H1 (cell line): ENCODE measurements around the gene GRM5. TPM values are rescaled to one million over a fixed set of nuclear protein-coding genes. Genes with fewer than 3 reads are reported as not detected.

Experiments
- CTCF ChIA-PET: fragments of 300-600 bp; sonication (Branson Sonifier 250); formaldehyde crosslinking; loops from one replicate; lab custom pipeline; 2021; ENCODE audit not compliant: partially characterized antibody; lab: Charles Lee
- POLR2A ChIA-PET: fragments of 300-600 bp; sonication (Branson Sonifier 250); formaldehyde crosslinking; loops from one replicate; lab custom pipeline; 2021; ENCODE audit warnings: inconsistent platforms; ENCODE audit not compliant: partially characterized antibody; lab: Charles Lee
- DNase-seq, 2 experiments: peaks; one replicate each; pipeline versions ENCODE4 v3.0.0 to v3.0.0-alpha.2; 2010 to 2022; ENCODE audit warnings: low spot score in 2 of 2, low read depth in 1 of 2, mixed read lengths in 1 of 2
- FAIRE-seq: peaks from 2 replicates; lab custom pipeline; 2011; peaks lifted over from hg19 to GRCh38; lab: Jason Lieb, UNC
- H2AFZ ChIP-seq: 2 replicates; pipeline ENCODE4 v1.8.1; 2012; ENCODE audit warnings: low read length, inconsistent platforms
- H2AK5ac ChIP-seq: 2 replicates; pipeline ENCODE4 v1.6.1; 2013; ENCODE audit warnings: low read depth, low read length
- H2BK120ac ChIP-seq: replicated peaks from 2 replicates; pipeline ENCODE3; 2013; ENCODE audit warnings: low read depth, low read length, inconsistent platforms
- H2BK12ac ChIP-seq: 2 replicates; pipeline ENCODE4 v1.6.1; 2013; ENCODE audit warnings: low read depth, low read length
- H2BK15ac ChIP-seq: 2 replicates; pipeline ENCODE4 v1.6.1; 2013; ENCODE audit warnings: low read length
- H2BK20ac ChIP-seq: 2 replicates; pipeline ENCODE4 v1.6.1; 2013; ENCODE audit warnings: low read length
- H2BK5ac ChIP-seq: 2 replicates; pipeline ENCODE4 v1.6.1; 2013; ENCODE audit warnings: low read depth, low read length
- H3K14ac ChIP-seq: 2 replicates; pipeline ENCODE4 v1.6.1; 2013; ENCODE audit warnings: inconsistent platforms; ENCODE audit not compliant: insufficient read length
- H3K18ac ChIP-seq: 2 replicates; pipeline ENCODE4 v1.6.1; 2013; ENCODE audit warnings: low read length; ENCODE audit errors: extremely low read depth
- H3K23ac ChIP-seq: 2 replicates; pipeline ENCODE4 v1.6.1; 2013; ENCODE audit warnings: inconsistent platforms; ENCODE audit not compliant: insufficient read length
- H3K23me2 ChIP-seq: 2 replicates; pipeline ENCODE4 v1.6.1; 2013; ENCODE audit warnings: low read depth, low read length
- H3K27ac ChIP-seq: 2 replicates; pipeline ENCODE4 v1.6.1; 2011; ENCODE audit warnings: low read depth, low read length, inconsistent platforms
- H3K27me3 ChIP-seq, 4 experiments: replicated peaks in 1 of 4; 1 replicate in 1 of 4; 2 replicates in 3 of 4; pipeline versions ENCODE4 v1.6.1 to v1.8.1; 2011 to 2013; ENCODE audit warnings: low read length in 3 of 4, mild to moderate bottlenecking in 3 of 4, inconsistent platforms in 2 of 4, mixed read lengths in 2 of 4, moderate library complexity in 1 of 4; ENCODE audit not compliant: control insufficient read depth in 3 of 4, insufficient read depth in 3 of 4; ENCODE audit errors: extremely low read depth in 1 of 4
- H3K36me3 ChIP-seq, 4 experiments: 2 replicates each; pipeline versions ENCODE4 v1.6.1 to v1.8.1; 2011 to 2013; ENCODE audit warnings: mild to moderate bottlenecking in 4 of 4, low read length in 3 of 4, moderate library complexity in 2 of 4, control low read depth in 1 of 4, inconsistent platforms in 1 of 4; ENCODE audit not compliant: insufficient read depth in 4 of 4, control insufficient read depth in 2 of 4
- H3K4ac ChIP-seq: replicated peaks from 2 replicates; pipeline ENCODE3; 2013; ENCODE audit warnings: low read length, low read depth, mixed read lengths, inconsistent platforms; ENCODE audit not compliant: insufficient read length
- H3K4me1 ChIP-seq, 4 experiments: replicated peaks in 1 of 4; 1 replicate in 1 of 4; 2 replicates in 3 of 4; pipeline versions ENCODE4 v1.6.1 to v1.8.1; 2011 to 2013; ENCODE audit warnings: low read length in 3 of 4, inconsistent platforms in 2 of 4, mixed read lengths in 1 of 4; ENCODE audit not compliant: insufficient read depth in 4 of 4, control insufficient read depth in 3 of 4
- H3K4me2 ChIP-seq, 2 experiments: 2 replicates each; pipeline versions ENCODE4 v1.6.1 to v1.8.1; 2011 to 2013; ENCODE audit warnings: low read depth in 2 of 2, low read length in 2 of 2, control low read depth in 1 of 2, inconsistent platforms in 1 of 2, mild to moderate bottlenecking in 1 of 2; ENCODE audit not compliant: insufficient read depth in 1 of 2
- H3K4me3 ChIP-seq, 4 experiments: fragments of 200-600, 300-600 bp in 1 of 4; sonication (generic), shearing (Covaris generic), sonication (Bioruptor Twin) in 1 of 4; 2 replicates each; pipeline versions ENCODE4 v1.5.1 to v1.8.1; 2011 to 2016; ENCODE audit warnings: low read length in 4 of 4, low read depth in 3 of 4, control low read depth in 2 of 4, inconsistent platforms in 2 of 4, mild to moderate bottlenecking in 2 of 4, mixed read lengths in 1 of 4, moderate library complexity in 1 of 4; ENCODE audit not compliant: insufficient read depth in 2 of 4; ENCODE audit errors: extremely low read depth in 1 of 4
- H3K56ac ChIP-seq: replicated peaks from 2 replicates; pipeline ENCODE3; 2013; ENCODE audit warnings: low read depth, mild to moderate bottlenecking, mixed read lengths, low read length, inconsistent platforms; ENCODE audit not compliant: insufficient read length
- H3K79me1 ChIP-seq: 2 replicates; pipeline ENCODE4 v1.6.1; 2013; ENCODE audit warnings: low read depth, low read length, control low read depth
- H3K79me2 ChIP-seq, 2 experiments: 2 replicates each; pipeline versions ENCODE4 v1.6.1 to v1.8.1; 2012 to 2013; ENCODE audit warnings: low read length in 2 of 2, mild to moderate bottlenecking in 2 of 2, inconsistent platforms in 1 of 2; ENCODE audit not compliant: insufficient read depth in 2 of 2, control insufficient read depth in 1 of 2
- H3K9ac ChIP-seq, 4 experiments: replicated peaks in 1 of 4; 1 replicate in 1 of 4; 2 replicates in 3 of 4; pipeline versions ENCODE4 v1.6.1 to v1.8.1; 2011 to 2013; ENCODE audit warnings: low read depth in 3 of 4, low read length in 3 of 4, control low read depth in 2 of 4, mild to moderate bottlenecking in 2 of 4, moderate library complexity in 2 of 4, inconsistent platforms in 1 of 4; ENCODE audit errors: extremely low read depth in 1 of 4
- H3K9me3 ChIP-seq, 2 experiments: 2 replicates each; pipeline versions ENCODE4 v1.6.1 to v1.8.1; 2012 to 2013; ENCODE audit warnings: mild to moderate bottlenecking in 2 of 2, moderate library complexity in 2 of 2, control low read depth in 1 of 2, inconsistent platforms in 1 of 2, low read depth in 1 of 2, low read length in 1 of 2, mixed read lengths in 1 of 2; ENCODE audit not compliant: insufficient read depth in 2 of 2
- H4K20me1 ChIP-seq, 2 experiments: replicated peaks in 1 of 2; 2 replicates each; pipeline versions ENCODE3 to v1.8.1; 2011 to 2013; ENCODE audit warnings: inconsistent platforms in 2 of 2, low read length in 2 of 2, mild to moderate bottlenecking in 1 of 2; ENCODE audit not compliant: insufficient read depth in 2 of 2, control insufficient read depth in 1 of 2
- H4K5ac ChIP-seq: 2 replicates; pipeline ENCODE4 v1.6.1; 2013; ENCODE audit warnings: low read length, low read depth, mixed read lengths, inconsistent platforms; ENCODE audit not compliant: insufficient read length
- H4K8ac ChIP-seq: 2 replicates; pipeline ENCODE4 v1.8.0; 2013; ENCODE audit warnings: mild to moderate bottlenecking, moderate library complexity, low read length, inconsistent platforms; ENCODE audit not compliant: insufficient read depth; ENCODE audit errors: extremely low read depth
- H4K91ac ChIP-seq: replicated peaks from 2 replicates; pipeline ENCODE3; 2013; ENCODE audit warnings: low read length, mixed read lengths, inconsistent platforms; ENCODE audit not compliant: insufficient read length
- BRCA1 ChIP-seq: IDR thresholded peaks from 2 replicates; pipeline ENCODE4 v1.6.1; 2012; ENCODE audit warnings: low read depth, low read length, improper control_type of control experiment
- PHF8 ChIP-seq: fragments of 200-600 bp; sonication (generic); conservative IDR thresholded peaks from 2 replicates; pipeline ENCODE4 v1.7.1; 2012; ENCODE audit warnings: low read depth, mild to moderate bottlenecking, inconsistent platforms, low read length, moderate library complexity
- RFX5 ChIP-seq: IDR thresholded peaks from 2 replicates; pipeline ENCODE4 v1.6.1; 2011; ENCODE audit warnings: low read depth, low read length, improper control_type of control experiment, borderline replicate concordance
- SP1 ChIP-seq: IDR thresholded peaks from 2 replicates; pipeline ENCODE4 v1.6.1; 2011; ENCODE audit warnings: low read depth, low read length
- YY1 ChIP-seq: IDR thresholded peaks from 2 replicates; pipeline ENCODE4 v1.6.1; 2011; ENCODE audit warnings: low read depth, mild to moderate bottlenecking, low read length
- WGBS, 2 experiments: shearing (Covaris generic) in 1 of 2; methylation state at CpG; one replicate each; pipeline versions ENCODE4 v1.1.6 to v1.1.7; 2013 to 2015; ENCODE audit warnings: low lambda C conversion rate in 2 of 2, mixed read lengths in 2 of 2, inconsistent platforms in 1 of 2, low coverage in 1 of 2, missing lambda C conversion rate in 1 of 2; ENCODE audit not compliant: insufficient replicate concordance in 2 of 2, insufficient coverage in 1 of 2, insufficient read length in 1 of 2; ENCODE audit errors: extremely low coverage in 1 of 2, missing lambda C conversion rate in 1 of 2; 5-methylcytosine and 5-hydroxymethylcytosine counted together
- polyA plus RNA-seq, 7 experiments: library from polyadenylated mRNA; depleted of rRNA in 3 of 7; stranded (reverse) in 5 of 7; unstranded in 2 of 7; fragments of >200 nt in 5 of 7; fragments of 200-250 nt in 2 of 7; gene quantifications; 1 replicate in 5 of 7; 2 replicates in 1 of 7; 4 replicates in 1 of 7; pipeline versions ENCODE4 v1.2.1 to v1.2.3, GENCODE V29; 2011 to 2013; ENCODE audit warnings: missing spikeins in 2 of 7, mixed read lengths in 2 of 7
- total RNA-seq: library from RNA; stranded (reverse); fragmentation: NEBNext Ultra II Directional; extraction: Animal tissue kit (Norgen Biotek cat#: 25700); gene quantifications from 2 replicates; pipeline ENCODE4 v1.2.1, GENCODE V29; 2021

The GRM5 gene
- total and polyA plus RNA-seq, 2 of the 8 experiments (the other 6 are each of a cell fraction or from before 2014, with no cell fraction given): 0.15 to 0.43 TPM

DNA sequence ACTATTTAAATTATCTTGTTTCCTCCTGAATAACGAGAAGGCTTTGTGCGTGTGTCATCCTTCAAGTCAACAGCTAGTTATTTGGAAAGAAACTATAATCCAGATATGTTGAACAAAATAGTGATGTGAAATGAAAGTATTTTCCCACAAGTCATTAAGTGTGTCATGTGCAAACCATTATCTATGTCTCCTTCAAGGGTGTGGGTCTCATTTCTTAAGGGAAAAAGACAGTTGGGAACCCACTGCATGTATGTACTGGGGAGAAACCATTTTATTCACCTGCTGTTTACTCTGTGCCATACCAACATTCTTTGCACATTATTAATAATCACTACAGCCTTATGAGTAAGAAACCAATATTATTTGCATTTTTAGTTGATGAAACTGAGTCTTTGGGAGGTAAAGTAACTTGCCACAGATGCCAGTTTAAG lies 582.9 kb downstream of the GRM5 start:
- no peaks in the 10 kb centered on the region for H3K79me2 ChIP-seq
- no peak overlapping the region for H3K56ac ChIP-seq
- no peak overlapping the region for H2AFZ ChIP-seq
- H3K9ac ChIP-seq: no peak overlapping the region
- no peaks in the 10 kb centered on the region; a peak in 1 of 7 replicates for H3K4me1 ChIP-seq
- H3K36me3 ChIP-seq: no peaks in the 10 kb centered on the region
- H3K23ac ChIP-seq: no peak overlapping the region
- no peak overlapping the region for H2BK5ac ChIP-seq
- FAIRE-seq (no peak), DNase-seq (no peak)
- 95% methylated on average over 2 of the region's 2 CpGs; no CpG with 5 or more reads in 1 of the 2 experiments for WGBS, 2 experiments
- H3K27me3 ChIP-seq: no peaks in the 10 kb centered on the region
- H4K91ac ChIP-seq: no peak overlapping the region
- H3K4me2 ChIP-seq: no peak overlapping the region
- H4K20me1 ChIP-seq: no peaks in the 10 kb centered on the region
- no peaks in the 10 kb centered on the region for H3K79me1 ChIP-seq
- POLR2A ChIA-PET: no interaction called here
- H4K8ac ChIP-seq: no peak overlapping the region
- H3K9me3 ChIP-seq: no peaks in the 10 kb centered on the region
- CTCF ChIA-PET: interaction anchor here (1.0 to 1.6 kb wide), 2 partner anchors 63 to 141 kb away, joined by 3 to 4 read pairs; no protein-coding TSS in a partner anchor
- no peak overlapping the region for H3K4ac ChIP-seq
- H3K18ac ChIP-seq: no peak overlapping the region
- no peak overlapping the region for H3K27ac ChIP-seq
- H2BK15ac ChIP-seq: no peak overlapping the region
- H2AK5ac ChIP-seq: no peak overlapping the region
- H3K14ac ChIP-seq: no peak overlapping the region
- no peak overlapping the region for H4K5ac ChIP-seq
- no peaks in the 10 kb centered on the region for H3K23me2 ChIP-seq
- H2BK20ac ChIP-seq: no peak overlapping the region
- no peak overlapping the region for H2BK120ac ChIP-seq
- no peak overlapping the region for H3K4me3 ChIP-seq
- no peak overlapping the region for H2BK12ac ChIP-seq
- TF ChIP-seq RFX5 (no peak), PHF8 (no peak), SP1 (no peak), BRCA1 (no peak), YY1 (no peak)
